SK-N-MC (cell line): ENCODE results near the gene SEMA6A.

Experiments used
- EZH2 ChIP-seq: fragments of 200-600 bp; sonication (generic); IDR thresholded peaks from one replicate; pipeline ENCODE4 v1.6.1; 2017; ENCODE audit warnings: antibody characterized with exemption
- POLR2AphosphoS5 ChIP-seq: IDR thresholded peaks from 2 replicates; pipeline ENCODE4 v1.6.1; 2012; ENCODE audit warnings: mild to moderate bottlenecking, low read depth, low read length, borderline replicate concordance

DNA sequence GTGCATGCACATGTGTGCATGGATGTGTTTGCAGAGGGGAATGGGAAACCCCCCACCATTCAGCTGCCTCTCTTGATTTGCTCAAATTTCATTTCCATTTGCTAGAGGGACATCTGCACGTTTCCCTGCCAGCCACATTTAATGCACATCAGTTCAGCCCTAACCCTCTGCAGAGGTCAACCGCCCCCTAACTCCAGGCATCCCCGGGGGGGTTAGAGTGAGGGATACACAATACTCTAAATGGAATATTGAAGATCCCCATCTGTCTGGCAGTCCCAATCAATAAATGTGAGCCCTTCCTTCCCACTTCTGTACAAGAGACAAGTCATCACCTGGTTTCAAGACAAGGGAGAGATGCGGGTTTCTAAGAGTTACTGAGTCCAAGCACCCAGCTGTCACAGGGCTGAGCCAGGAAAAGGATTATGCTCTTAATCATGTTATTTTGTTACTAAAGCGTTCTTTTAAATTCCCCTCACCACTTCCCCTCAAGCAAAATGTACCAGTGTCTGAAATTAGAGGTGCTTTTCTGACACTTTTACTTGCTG is 134.1 kb downstream of the SEMA6A start:
- TF ChIP-seq EZH2 (no peak), POLR2AphosphoS5 (no peak)
